Measurements from ENCODE around the gene KIF15.
A peak's percentile ranks its signal among the peaks of the same experiment; 100 is the strongest.
"Not testable (repeated sequence)": the region's sequence is repeated elsewhere in the genome, so short reads cannot be mapped to it uniquely, and the experiment has no call there.

The KIF15 gene

GRCh38 chr3:44821206-44821605 lies 59.6 kb downstream of the KIF15 start:
- DNase-seq (ENCODE audit: low spot score) = not testable (repeated sequence)

GRCh38 chr3:44825264-44825925 lies 63.8 kb downstream of the KIF15 start:
- DNase-seq (ENCODE audit: low spot score) = no peak

GRCh38 chr3:44827196-44827595 lies 65.6 kb downstream of the KIF15 start:
- no peak for DNase-seq (ENCODE audit: low spot score)

GRCh38 chr3:44831232-44831631 lies 69.6 kb downstream of the KIF15 start:
- no peak for DNase-seq (ENCODE audit: low spot score)

- DNase-seq (ENCODE audit: low spot score) = no peak
Observed at GRCh38 chr3:44832032-44832431, 70.4 kb downstream of the KIF15 start.

GRCh38 chr3:44832965-44833364 lies 71.4 kb downstream of the KIF15 start:
- no peak for DNase-seq (ENCODE audit: low spot score)

GRCh38 chr3:44833394-44833793 lies 71.8 kb downstream of the KIF15 start:
- no peak for DNase-seq (ENCODE audit: low spot score)

GRCh38 chr3:44835684-44836083 lies 74.1 kb downstream of the KIF15 start:
- no peak for DNase-seq (ENCODE audit: low spot score)

- DNase-seq (ENCODE audit: low spot score) = no peak
Observed at GRCh38 chr3:44842376-44842775, 80.8 kb downstream of the KIF15 start.

GRCh38 chr3:44845528-44846520 lies 84.2 kb downstream of the KIF15 start:
- DNase-seq (ENCODE audit: low spot score) = no peak

GRCh38 chr3:44848634-44849033 lies 87.0 kb downstream of the KIF15 start:
- no peak for DNase-seq (ENCODE audit: low spot score)

GRCh38 chr3:44856663-44857062 lies 95.1 kb downstream of the KIF15 start:
- DNase-seq (ENCODE audit: low spot score) = not testable (repeated sequence)

GRCh38 chr3:44860117-44860516 lies 98.5 kb downstream of the KIF15 start:
- DNase-seq (ENCODE audit: low spot score) = no peak

GRCh38 chr3:44861412-44862225 lies 100.0 kb downstream of the KIF15 start, which contains the start of gene TMEM42:
Gene TMEM42, plus strand, starts transcription at chr3:44861912. Its CDS starts 13 bp downstream, at chr3:44861925.
- DNase-seq (ENCODE audit: low spot score) = peak; percentile 96

GRCh38 chr3:44862226-44862637 lies 100.6 kb downstream of the KIF15 start:
- no peak for DNase-seq (ENCODE audit: low spot score)

- no peak for DNase-seq (ENCODE audit: low spot score)
Observed at GRCh38 chr3:44865272-44866035, 103.9 kb downstream of the KIF15 start.

- DNase-seq (ENCODE audit: low spot score) = no peak
Observed at GRCh38 chr3:44867421-44868111, 106.0 kb downstream of the KIF15 start.

- no peak for DNase-seq (ENCODE audit: low spot score)
Observed at GRCh38 chr3:44870375-44871061, 108.9 kb downstream of the KIF15 start.

GRCh38 chr3:44874308-44874707 lies 112.7 kb downstream of the KIF15 start, which contains the start of gene TGM4:
Gene TGM4, plus strand, starts transcription at chr3:44874608. Its CDS starts 71 bp downstream, at chr3:44874679.
- DNase-seq (ENCODE audit: low spot score) = no peak

- DNase-seq (ENCODE audit: low spot score) = no peak
Observed at GRCh38 chr3:44875596-44875995, 114.0 kb downstream of the KIF15 start.
